ENCODE measurements around the gene OPA1. TPM values are rescaled to one million over a fixed set of nuclear protein-coding genes. Genes with fewer than 3 reads are reported as not detected.

Gene OPA1
- total and polyA plus RNA-seq, 8 donors = 12.1 to 198 (median 41.7) TPM

DNA sequence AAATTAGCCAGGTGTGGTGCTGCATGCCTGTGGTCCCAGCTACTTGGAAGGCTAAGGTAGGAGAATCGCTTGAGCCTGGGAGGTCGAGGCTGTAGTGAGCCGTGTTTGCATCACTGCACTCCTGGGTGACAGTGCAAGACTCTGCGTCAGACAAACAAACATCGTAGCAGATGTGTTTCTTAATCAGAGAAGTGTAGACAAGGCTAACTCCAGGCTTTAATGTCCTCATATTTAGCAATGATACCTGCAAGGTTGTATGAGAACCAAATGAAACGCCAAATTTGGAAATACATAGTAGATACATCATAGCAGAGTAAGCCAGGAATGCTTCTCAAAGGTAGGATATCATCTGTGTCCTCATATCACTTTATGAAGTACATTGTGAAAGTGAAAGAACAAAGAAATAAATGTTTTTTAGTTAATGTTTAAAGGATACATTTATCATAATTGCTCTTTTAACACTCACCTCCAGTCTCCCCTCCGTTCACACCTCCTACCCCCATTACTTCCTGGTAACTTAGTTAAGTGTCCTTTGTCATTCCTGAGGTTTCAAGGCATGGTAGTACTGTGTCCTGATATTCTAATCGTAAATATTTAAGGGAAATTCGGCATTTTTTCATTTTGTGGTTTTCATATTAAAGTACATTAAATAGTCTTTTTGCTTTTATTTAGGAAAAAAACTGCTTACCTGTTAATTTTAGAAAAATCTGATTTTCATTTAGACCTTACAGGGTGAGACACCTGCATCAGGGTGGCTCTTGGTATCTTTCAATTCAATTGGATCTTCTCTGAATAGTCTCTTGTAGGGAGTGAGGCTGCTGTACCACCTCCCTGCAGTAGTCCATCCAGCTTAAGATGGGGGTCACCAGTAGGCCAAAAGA is 96.1 kb downstream of the OPA1 start:
- Histone ChIP-seq H3K36me3 (peaks cover 0 to 40% (median 24%) of the 10 kb centered on the region in 4 donors), H3K4me3 (no peak overlapping the region), H3K27me3 (no peaks in the 10 kb centered on the region), H3K9me3 (no peaks in the 10 kb centered on the region), H3K27ac (no peak overlapping the region), H3K4me1 (peaks cover 0 to 20% (median 4%) of the 10 kb centered on the region in 4 donors)
- no peak for DNase-seq
- 82 to 89% (median 87%) methylated on average over 9 of the region's 9 CpGs for WGBS, 5 donors
- no peak for TF ChIP-seq EP300 (IDR thresholded peaks at IDR 0.05)
- TF ChIP-seq, protein P1, sequence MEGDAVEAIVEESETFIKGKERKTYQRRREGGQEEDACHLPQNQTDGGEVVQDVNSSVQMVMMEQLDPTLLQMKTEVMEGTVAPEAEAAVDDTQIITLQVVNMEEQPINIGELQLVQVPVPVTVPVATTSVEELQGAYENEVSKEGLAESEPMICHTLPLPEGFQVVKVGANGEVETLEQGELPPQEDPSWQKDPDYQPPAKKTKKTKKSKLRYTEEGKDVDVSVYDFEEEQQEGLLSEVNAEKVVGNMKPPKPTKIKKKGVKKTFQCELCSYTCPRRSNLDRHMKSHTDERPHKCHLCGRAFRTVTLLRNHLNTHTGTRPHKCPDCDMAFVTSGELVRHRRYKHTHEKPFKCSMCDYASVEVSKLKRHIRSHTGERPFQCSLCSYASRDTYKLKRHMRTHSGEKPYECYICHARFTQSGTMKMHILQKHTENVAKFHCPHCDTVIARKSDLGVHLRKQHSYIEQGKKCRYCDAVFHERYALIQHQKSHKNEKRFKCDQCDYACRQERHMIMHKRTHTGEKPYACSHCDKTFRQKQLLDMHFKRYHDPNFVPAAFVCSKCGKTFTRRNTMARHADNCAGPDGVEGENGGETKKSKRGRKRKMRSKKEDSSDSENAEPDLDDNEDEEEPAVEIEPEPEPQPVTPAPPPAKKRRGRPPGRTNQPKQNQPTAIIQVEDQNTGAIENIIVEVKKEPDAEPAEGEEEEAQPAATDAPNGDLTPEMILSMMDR (IDR thresholded peaks at IDR 0.05) = no peak
- no peak for TF ChIP-seq POLR2AphosphoS5 (IDR thresholded peaks at IDR 0.05)
- TF ChIP-seq POLR2A (IDR thresholded peaks at IDR 0.05) = no peak
- intact Hi-C loops (cut with DNase I; ENCODE audit: low total_unique reads) = no loop called here

DNA sequence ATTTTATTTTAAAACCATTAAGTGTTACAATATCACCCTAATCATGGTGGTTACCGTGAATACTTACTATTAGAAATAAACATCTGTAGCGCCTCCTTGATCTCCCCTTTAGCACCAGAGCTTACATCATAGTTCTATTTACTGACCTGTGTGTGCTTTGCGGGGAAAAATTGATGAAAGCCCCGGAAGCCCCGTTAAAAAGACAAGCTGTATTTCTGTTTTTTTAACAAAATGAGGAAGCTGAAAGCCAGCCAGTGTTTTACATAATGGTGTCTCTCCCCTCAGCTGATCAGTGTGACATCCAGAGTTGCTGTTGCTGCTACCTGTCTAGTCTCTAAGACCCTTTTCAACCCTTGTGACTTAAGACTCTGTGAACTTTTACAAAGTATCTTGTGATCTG is 100.8 kb downstream of the OPA1 start:
- WGBS, 5 donors = 62 to 74% (median 68%) methylated on average over 5 of the region's 5 CpGs

DNA sequence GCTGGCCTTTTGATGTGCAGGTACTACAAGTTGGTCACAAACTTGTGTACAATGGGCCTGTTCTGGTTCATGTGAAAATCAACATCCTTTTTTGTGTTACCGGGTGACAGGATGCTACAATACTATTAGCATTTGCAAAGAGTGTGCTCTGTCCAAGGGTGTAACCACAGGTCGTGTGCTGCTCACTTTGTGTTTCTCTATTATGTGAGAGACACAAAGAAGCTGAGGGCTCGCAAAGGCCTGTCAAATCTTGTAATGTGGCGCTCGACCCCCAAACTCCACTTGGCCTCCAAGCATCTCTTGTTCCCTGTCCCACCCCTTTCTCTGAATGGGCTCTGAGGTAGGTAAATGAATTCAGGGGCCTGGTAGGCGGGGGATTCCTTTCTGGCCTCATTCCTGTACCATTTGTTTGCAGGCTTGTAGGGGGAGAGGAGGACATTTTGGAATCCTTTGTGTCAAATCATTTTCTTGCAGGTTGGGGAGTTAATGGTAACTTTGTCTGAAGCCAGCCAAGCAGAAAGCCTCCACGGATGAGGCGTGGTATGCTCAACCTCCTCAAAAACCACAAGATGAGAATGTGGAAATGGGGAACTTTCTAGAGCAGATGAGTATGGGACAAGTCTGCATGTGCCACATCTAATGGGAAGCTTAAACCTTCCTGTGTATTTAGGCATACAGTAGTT is 109.1 kb downstream of the OPA1 start:
- intact Hi-C loops (cut with DNase I; ENCODE audit: low total_unique reads) = no loop called here
- 88 to 92% (median 89%) methylated on average over 8 of the region's 8 CpGs for WGBS, 5 donors
- TF ChIP-seq, protein P1 (IDR thresholded peaks at IDR 0.05) = no peak
- TF ChIP-seq POLR2AphosphoS5 (IDR thresholded peaks at IDR 0.05) (no peak), POLR2A (IDR thresholded peaks at IDR 0.05) (no peak), EP300 (IDR thresholded peaks at IDR 0.05) (no peak)
- no peak for DNase-seq
- Histone ChIP-seq H3K4me3 (no peak overlapping the region), H3K4me1 (no peaks in the 10 kb centered on the region), H3K27me3 (no peaks in the 10 kb centered on the region), H3K27ac (no peak overlapping the region), H3K36me3 (peaks cover 0 to 22% (median 7%) of the 10 kb centered on the region in 4 donors), H3K9me3 (no peaks in the 10 kb centered on the region)

More for the DNA sequence above, 100.8 kb downstream of the OPA1 start:
- peak in 1 of 2 donors; percentile 25 for DNase-seq
- peaks cover 0 to 6% (median 0%) of the 10 kb centered on the region in 4 donors for H3K4me1 ChIP-seq
- TF ChIP-seq POLR2AphosphoS5 (IDR thresholded peaks at IDR 0.05) (no peak), EP300 (IDR thresholded peaks at IDR 0.05) (no peak), POLR2A (IDR thresholded peaks at IDR 0.05) (no peak)
- TF ChIP-seq, protein P1 (IDR thresholded peaks at IDR 0.05) = no peak
- H3K4me3 ChIP-seq = no peak overlapping the region
- no peaks in the 10 kb centered on the region for H3K27me3 ChIP-seq
- no peaks in the 10 kb centered on the region for H3K9me3 ChIP-seq
- peaks cover 0 to 68% (median 44%) of the 10 kb centered on the region in 4 donors for H3K36me3 ChIP-seq
- H3K27ac ChIP-seq = no peak overlapping the region
- intact Hi-C loops (cut with DNase I; ENCODE audit: low total_unique reads) = no loop called here

DNA sequence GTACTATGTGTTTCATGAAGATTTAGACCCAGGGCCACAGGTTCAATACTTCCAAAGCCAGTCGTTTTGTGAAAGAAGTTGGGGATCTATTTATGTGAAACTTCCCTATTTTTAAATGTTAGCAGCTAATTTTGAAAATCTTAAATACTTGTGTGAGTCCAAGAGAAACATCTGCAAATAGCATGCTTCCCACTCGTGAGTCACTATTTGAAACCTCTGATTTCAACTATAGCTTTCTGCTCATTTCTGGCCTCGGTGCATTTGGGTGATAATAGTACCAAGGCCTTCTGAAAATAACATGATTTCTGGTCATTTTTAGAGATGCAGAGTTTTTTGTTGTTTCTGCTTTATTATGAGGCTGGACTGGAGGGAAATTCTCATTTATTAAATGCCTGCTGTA is 110.0 kb downstream of the OPA1 start:
- peaks cover 0 to 14% (median 6%) of the 10 kb centered on the region in 4 donors for H3K36me3 ChIP-seq
- intact Hi-C loops (cut with DNase I; ENCODE audit: low total_unique reads) = no loop called here
- TF ChIP-seq EP300 (IDR thresholded peaks at IDR 0.05) = no peak
- TF ChIP-seq POLR2A (IDR thresholded peaks at IDR 0.05) = no peak
- TF ChIP-seq POLR2AphosphoS5 (IDR thresholded peaks at IDR 0.05) = no peak
- no peak overlapping the region for H3K4me3 ChIP-seq
- H3K27me3 ChIP-seq = no peaks in the 10 kb centered on the region
- DNase-seq = no peak
- no peaks in the 10 kb centered on the region for H3K4me1 ChIP-seq
- no peak overlapping the region for H3K27ac ChIP-seq
- WGBS, 5 donors = 69 to 91% (median 78%) methylated on average over 3 of the region's 3 CpGs
- no peaks in the 10 kb centered on the region for H3K9me3 ChIP-seq

All from stomach (tissue), 9 donors.